SH-SY5Y (cell line): ENCODE measurements around the gene DNAH17.

Experiments used
- GATA2 ChIP-seq: IDR thresholded peaks from 2 replicates; pipeline ENCODE4 v1.6.1; 2011; ENCODE audit warnings: mild to moderate bottlenecking, low read depth, low read length
- GATA3 ChIP-seq: IDR thresholded peaks from 2 replicates; pipeline ENCODE4 v1.6.1; 2011; ENCODE audit warnings: low read depth, mild to moderate bottlenecking, low read length, moderate library complexity

DNA sequence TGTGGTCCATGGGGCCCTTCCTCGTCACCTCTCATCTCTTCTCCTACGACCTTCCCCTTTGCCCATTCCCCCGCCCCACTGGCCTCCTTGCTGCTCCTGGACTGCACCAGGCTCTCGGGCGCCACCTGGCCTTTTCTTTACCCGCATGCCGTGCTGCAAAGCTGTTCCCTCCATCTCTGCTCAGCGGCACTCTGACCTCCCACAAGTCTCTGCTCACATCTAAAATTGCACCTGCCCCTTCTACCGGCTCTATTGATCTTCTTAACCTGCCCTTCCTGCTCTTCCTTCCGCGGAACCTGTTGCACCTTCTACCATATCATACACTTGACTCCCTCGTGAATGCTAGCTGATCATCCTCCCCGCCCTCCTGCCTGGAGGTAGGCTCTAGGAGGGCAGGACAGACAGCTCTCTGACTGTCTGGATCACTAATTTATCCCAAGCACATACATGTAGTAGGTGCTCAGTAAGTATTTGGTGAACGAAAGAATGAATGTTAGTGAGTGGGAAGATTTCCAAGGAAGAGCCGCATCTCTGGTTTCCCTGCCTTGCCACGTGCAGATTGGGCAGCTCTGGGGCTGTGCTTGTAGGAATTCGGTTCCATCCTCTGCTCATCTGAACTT lies 17.3 kb downstream of the DNAH17 start:
- TF ChIP-seq GATA2 (no peak), GATA3 (no peak)
